Motor neuron (in vitro differentiated cells): ENCODE measurements around the gene ANKRD36C. TPM values are rescaled to one million over a fixed set of nuclear protein-coding genes. Genes with fewer than 3 reads are reported as not detected.
"Not testable (repeated sequence)": the region's sequence is repeated elsewhere in the genome, so short reads cannot be mapped to it uniquely, and the experiment has no call there.

Source experiments
- ATAC-seq, 8 experiments: fragments of 200-7000 bp; cut with Tn5 transposase; replicated peaks in 6 of 8; 2 replicates each; pipeline ENCODE4 v1.8.0; 2021; ENCODE audit warnings: mild to moderate bottlenecking in 8 of 8, moderate library complexity in 8 of 8
- H3K27ac ChIP-seq, 2 donors: fragments of 250-450 bp; sonication (Bioruptor Pico); 2 replicates each; pipeline ENCODE4 v1.9.0; 2021; ENCODE audit warnings: antibody characterized with exemption in 2 of 2, mild to moderate bottlenecking in 2 of 2, moderate library complexity in 1 of 2
- H3K4me1 ChIP-seq, 2 donors: fragments of 250-450 bp; sonication (Bioruptor Pico); replicated peaks in 1 of 2; 2 replicates each; pipeline ENCODE4 v1.6.1; 2021; ENCODE audit warnings: antibody characterized with exemption in 2 of 2, mild to moderate bottlenecking in 2 of 2, moderate library complexity in 1 of 2
- H3K4me3 ChIP-seq, 5 donors: fragments of 250-450 bp; sonication (Bioruptor Pico); 2 replicates each; pipeline ENCODE4 v1.9.0; 2021; ENCODE audit warnings: antibody characterized with exemption in 5 of 5, mild to moderate bottlenecking in 5 of 5, moderate library complexity in 4 of 5
- WGBS, 10 experiments: fragments of 450-650 bp; shearing (Covaris generic); methylation state at CpG; one replicate each; pipeline ENCODE4 v1.0.0; 2022; 5-methylcytosine and 5-hydroxymethylcytosine counted together
- in situ Hi-C, 9 experiments: fragments of 400-800 bp; cut with MboI; loops; one replicate each; pipeline ENCODE4 v1.15.0; 2021; ENCODE audit warnings: low sequenced_read_pairs in 9 of 9, low pct_unique_long_range_greater_than_20kb in 2 of 9; ENCODE audit not compliant: unreplicated experiment in 9 of 9
- total RNA-seq, 8 experiments: library from RNA; unstranded; fragments of 300-600 nt; gene quantifications; 2 replicates each; pipeline versions ENCODE4 v1.2.3 to v1.2.4, GENCODE V29; 2022

The ANKRD36C gene
- total RNA-seq, 8 experiments from 2014 or later: 8.7 to 78.5 (median 39.5) TPM

DNA sequence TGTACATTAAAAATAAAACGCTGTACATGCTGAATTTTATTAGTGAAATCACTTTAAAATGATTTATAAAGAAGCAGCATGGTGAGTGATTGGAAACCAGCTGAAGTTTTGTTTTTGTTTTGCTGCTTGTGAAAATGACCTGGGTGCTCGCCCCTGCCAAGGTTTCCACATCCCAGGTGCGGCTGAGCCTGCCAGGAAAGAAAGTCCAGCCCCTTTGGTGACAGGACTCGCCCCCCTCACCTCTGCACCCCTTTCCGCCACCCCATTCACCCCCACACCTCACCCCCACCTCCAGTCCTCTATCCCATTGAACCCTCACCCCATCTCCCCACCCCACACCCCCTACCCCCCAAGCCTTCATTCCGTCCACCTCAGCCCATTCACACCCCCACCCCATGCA lies 740 bp downstream of the ANKRD36C start:
- H3K4me3 ChIP-seq: peak overlapping the region; percentile 22 to 40 (median 32)
- 20% methylated on average over 1 of the region's 6 CpGs; no CpG with 5 or more reads in 9 of the 10 experiments for WGBS, 10 experiments
- in situ Hi-C loops, ATAC-seq, H3K4me1 ChIP-seq, H3K27ac ChIP-seq: not testable (repeated sequence)

DNA sequence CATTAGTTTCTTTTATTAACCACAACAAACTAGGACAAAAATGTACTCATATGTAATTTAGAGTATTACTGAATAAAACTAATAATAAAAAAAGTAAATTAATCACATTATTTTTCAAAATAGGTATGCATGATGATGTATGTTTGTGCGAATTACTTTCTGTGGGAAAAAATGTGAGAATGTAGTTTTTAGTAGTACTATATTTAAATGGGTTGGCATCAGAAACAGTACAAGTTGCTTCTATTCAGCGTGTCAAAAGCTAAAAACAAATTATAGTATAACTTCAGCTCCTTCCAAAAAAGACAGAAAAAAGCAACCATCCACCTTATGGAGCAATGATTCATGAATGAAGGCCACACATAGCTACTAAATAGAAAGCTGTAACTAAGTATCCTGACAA lies 40.0 kb downstream of the ANKRD36C start:
- in situ Hi-C loops, H3K27ac ChIP-seq: not testable (repeated sequence)
- whole genome bisulfite sequencing, 10 experiments: 0 to 80% (median 38%) methylated on average over 1 to 2 of the region's 2 CpGs

DNA sequence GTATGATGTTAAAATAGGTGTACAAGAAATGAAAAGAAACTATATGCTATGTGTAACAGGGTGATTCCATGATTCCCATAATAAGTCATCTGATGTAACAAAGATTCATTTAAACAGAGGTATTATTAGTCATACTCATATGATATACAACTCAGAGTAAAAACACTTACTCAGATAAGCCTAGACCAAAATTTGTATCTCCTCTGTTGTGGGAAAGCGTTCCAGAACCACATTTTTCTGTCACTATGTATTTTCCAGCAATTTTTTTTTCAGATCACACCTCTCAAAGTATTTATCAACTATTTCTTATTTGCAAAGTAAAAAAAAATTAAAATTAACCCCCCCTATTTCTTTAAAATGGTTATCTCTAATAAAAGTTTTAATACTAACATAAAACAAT lies 43.6 kb downstream of the ANKRD36C start:
- in situ Hi-C loops: not testable (repeated sequence)

More for the DNA sequence above, 40.0 kb downstream of the ANKRD36C start:
- H3K4me1 ChIP-seq, ATAC-seq, H3K4me3 ChIP-seq: not testable (repeated sequence)

GRCh38 chr2:95939947-95940346 lies 51.7 kb downstream of the ANKRD36C start:
- 77 to 98% methylated on average over 5 to 6 of the region's 11 CpGs; no CpG with 5 or more reads in 8 of the 10 experiments for WGBS, 10 experiments
- ATAC-seq, H3K4me3 ChIP-seq, H3K4me1 ChIP-seq, in situ Hi-C loops, H3K27ac ChIP-seq: not testable (repeated sequence)

More for the DNA sequence above, 43.6 kb downstream of the ANKRD36C start:
- not testable (repeated sequence) for H3K4me3 ChIP-seq, ATAC-seq, H3K27ac ChIP-seq, H3K4me1 ChIP-seq
- WGBS, 10 experiments: 83 to 100% methylated on average over 1 of the region's 1 CpG; no CpG with 5 or more reads in 8 of the 10 experiments

DNA sequence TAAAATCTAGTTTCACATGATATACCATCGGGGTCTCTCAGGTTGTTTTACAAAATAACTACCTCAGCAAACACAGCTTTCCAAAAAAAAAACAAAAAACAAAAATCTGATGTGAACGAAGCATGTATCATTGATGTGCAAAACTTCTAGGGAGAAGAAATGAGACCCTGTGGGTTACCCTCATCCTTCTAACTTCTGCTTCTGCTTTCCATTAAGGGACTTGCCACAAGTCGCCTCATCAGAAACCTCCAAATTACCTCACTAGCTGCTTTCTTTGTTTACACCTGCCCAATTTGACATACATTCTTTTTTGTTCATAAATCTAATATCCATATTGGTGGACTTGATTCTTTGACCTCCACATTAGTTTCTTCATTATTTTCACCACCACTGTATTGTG lies 60.9 kb downstream of the ANKRD36C start:
- in situ Hi-C loops, H3K27ac ChIP-seq: not testable (repeated sequence)
- WGBS, 10 experiments: 69 to 100% (median 100%) methylated on average over 1 to 3 of the region's 3 CpGs; no CpG with 5 or more reads in 1 of the 10 experiments

DNA sequence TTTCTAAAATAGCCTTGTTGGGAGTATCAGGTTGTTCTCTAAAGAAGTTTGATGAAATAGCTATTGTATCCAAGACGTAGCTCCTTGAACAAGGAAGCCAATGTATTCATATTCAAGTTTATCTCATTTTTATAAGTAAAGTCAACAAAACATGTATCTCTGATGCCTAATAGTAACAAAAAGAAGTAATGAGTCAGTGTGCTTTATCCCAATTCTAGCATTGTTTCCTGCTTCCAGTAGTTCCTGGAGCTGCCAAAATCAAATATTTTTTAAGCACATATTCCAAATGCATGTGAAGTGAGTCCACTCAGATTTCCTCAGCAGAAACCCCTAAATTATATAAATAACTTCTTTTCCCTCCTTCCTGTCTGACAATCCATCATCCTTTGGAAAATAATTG lies 74.6 kb downstream of the ANKRD36C start:
- H3K4me3 ChIP-seq, ATAC-seq, H3K27ac ChIP-seq, H3K4me1 ChIP-seq, in situ Hi-C loops: not testable (repeated sequence)
- 73 to 100% (median 86%) methylated on average over 1 of the region's 1 CpG; no CpG with 5 or more reads in 3 of the 10 experiments for WGBS, 10 experiments

More for the DNA sequence above, 60.9 kb downstream of the ANKRD36C start:
- H3K4me1 ChIP-seq, ATAC-seq, H3K4me3 ChIP-seq: not testable (repeated sequence)

GRCh38 chr2:95915131-95915530 lies 76.5 kb downstream of the ANKRD36C start:
- in situ Hi-C loops, ATAC-seq: not testable (repeated sequence)

DNA sequence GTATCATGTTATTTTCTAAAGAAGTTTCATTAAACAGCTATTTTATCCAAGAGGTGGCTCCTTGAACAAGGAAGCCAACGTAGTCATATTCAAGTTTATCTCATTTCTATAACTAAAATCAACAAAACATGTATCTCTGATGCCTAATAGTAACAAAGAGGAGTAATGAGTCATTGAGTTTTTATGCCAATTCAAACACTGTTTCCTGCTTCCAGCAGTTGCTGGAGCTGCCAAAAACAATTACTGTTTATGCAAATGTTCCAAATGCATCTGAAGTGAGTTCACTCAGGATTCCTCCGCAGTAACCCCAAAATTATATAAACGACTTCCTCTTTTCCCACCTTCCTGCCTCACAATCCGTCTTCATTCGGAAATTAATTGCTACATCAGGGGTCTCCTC lies 80.2 kb downstream of the ANKRD36C start:
- WGBS, 10 experiments: 8 to 83% (median 58%) methylated on average over 1 to 5 of the region's 5 CpGs
- H3K4me1 ChIP-seq, H3K4me3 ChIP-seq, in situ Hi-C loops, H3K27ac ChIP-seq, ATAC-seq: not testable (repeated sequence)

More at GRCh38 chr2:95915131-95915530, 76.5 kb downstream of the ANKRD36C start:
- H3K4me3 ChIP-seq, H3K4me1 ChIP-seq, H3K27ac ChIP-seq: not testable (repeated sequence)

DNA sequence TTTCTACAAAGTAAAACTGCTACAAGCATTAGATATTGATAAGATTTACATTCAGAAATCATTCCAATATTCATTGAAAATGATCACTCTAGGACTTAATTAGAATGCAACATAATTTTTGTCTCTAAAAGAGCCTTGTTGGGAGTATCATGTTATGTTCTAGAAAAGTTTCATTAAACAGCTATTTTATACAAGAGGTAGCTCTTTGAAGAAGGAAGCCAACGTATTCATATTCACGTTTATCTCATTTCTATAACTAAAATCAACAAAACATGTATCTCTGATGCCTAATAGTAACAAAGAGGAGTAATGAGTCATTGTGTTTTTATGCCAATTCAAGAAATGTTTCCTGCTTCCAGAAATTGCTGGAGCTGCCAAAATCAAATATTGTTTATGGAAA lies 97.2 kb downstream of the ANKRD36C start:
- ATAC-seq, H3K4me1 ChIP-seq, in situ Hi-C loops, H3K4me3 ChIP-seq, H3K27ac ChIP-seq: not testable (repeated sequence)
- 0 to 100% (median 83%) methylated on average over 1 to 2 of the region's 2 CpGs; no CpG with 5 or more reads in 2 of the 10 experiments for WGBS, 10 experiments

GRCh38 chr2:95867929-95868328 lies 123.7 kb downstream of the ANKRD36C start:
- ATAC-seq: peak in 3 of 8 experiments; percentile 80 to 93 (median 87)
- H3K4me3 ChIP-seq, H3K4me1 ChIP-seq, in situ Hi-C loops, H3K27ac ChIP-seq: not testable (repeated sequence)
- WGBS, 10 experiments: no CpG with 5 or more reads among the region's 1 CpG

DNA sequence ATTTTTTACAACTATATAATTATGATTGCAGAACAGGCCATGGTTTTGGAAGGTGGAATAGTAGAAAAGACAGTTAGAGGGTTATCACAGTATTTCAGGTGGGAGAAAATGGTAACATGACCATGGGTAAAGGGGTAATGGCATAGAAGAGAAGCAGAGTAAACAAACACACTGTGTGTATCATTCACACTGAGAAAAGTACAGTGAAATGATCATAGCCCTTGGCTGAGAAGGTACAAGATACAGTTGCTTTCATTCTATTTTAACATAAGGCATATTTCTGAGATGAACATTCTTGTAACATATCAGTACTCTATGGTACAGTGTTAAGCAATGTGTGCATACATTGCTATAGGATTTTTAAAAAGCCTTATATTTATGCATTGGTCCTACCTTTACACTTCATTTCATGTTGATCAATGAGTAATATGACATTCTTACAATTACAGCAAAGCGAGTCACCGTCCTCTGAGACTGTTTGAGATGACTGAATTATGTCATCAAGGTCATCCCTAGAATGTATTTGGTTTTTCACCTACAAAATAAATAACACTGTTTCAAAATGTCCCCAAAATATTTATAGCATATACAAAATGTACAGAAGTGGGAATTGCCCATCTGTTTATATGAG lies 124.5 kb downstream of the ANKRD36C start:
- in situ Hi-C loops, H3K4me1 ChIP-seq, H3K27ac ChIP-seq, H3K4me3 ChIP-seq, ATAC-seq: not testable (repeated sequence)
- no CpG with 5 or more reads among the region's 2 CpGs for WGBS, 10 experiments

DNA sequence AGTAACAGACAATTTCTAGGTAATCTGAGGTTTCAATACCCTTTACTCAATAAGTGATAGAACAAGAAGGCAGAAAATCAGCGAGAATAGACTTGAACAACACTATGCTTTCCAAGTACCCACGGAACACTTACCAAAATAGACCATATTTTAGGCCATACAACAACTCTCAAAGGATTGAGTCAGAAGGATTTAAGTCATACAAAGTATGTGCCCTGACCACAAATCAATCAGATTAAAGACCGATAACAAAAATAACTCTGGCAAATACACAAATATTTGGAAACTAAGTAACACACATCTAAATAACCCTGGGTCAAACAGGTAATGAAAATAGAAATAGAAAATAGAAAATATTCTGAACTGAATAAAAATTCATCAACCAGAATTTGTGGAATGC lies 129.5 kb downstream of the ANKRD36C start:
- H3K4me1 ChIP-seq, H3K4me3 ChIP-seq, H3K27ac ChIP-seq, in situ Hi-C loops, ATAC-seq: not testable (repeated sequence)
- 80% methylated on average over 1 of the region's 3 CpGs; no CpG with 5 or more reads in 9 of the 10 experiments for WGBS, 10 experiments

DNA sequence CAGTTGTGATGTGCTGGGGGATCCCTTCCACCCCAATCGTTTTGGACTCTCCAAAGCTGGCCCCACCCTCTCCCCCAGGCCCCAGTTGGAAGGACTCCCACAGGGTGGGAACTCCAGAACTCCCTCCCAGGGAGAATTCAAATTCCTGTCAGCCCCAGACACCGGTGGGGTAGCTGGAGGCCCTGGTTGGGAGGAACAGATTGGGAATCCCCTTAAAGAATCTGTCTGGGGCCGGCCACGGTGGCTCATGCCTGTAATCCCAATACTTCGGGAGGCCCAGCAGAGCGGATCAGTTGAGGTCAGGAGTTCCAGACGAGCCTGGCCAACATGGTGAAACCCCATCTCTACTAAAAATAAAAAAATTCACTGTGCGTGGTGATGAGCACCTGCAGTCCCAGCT lies 155.5 kb downstream of the ANKRD36C start:
- Histone ChIP-seq H3K27ac (no peak overlapping the region), H3K4me3 (no peak overlapping the region), H3K4me1 (no peaks in the 10 kb centered on the region)
- in situ Hi-C loops: no loop called here
- ATAC-seq: no peak
- 43 to 100% (median 100%) methylated on average over 1 to 2 of the region's 8 CpGs; no CpG with 5 or more reads in 4 of the 10 experiments for WGBS, 10 experiments
